HUES6 (cell line): ENCODE measurements around the gene GJB3.

Experiments
- H3K27ac ChIP-seq: 2 replicates; pipeline ENCODE4 v1.7.0; 2013; ENCODE audit warnings: low read depth, mild to moderate bottlenecking, low read length, inconsistent platforms
- H3K27me3 ChIP-seq: 2 replicates; pipeline ENCODE4 v1.6.1; 2013; ENCODE audit warnings: low read length; ENCODE audit not compliant: control insufficient read depth, insufficient read depth
- H3K36me3 ChIP-seq: 2 replicates; pipeline ENCODE4 v1.6.1; 2013; ENCODE audit warnings: low read length; ENCODE audit not compliant: control insufficient read depth, insufficient read depth
- H3K4me1 ChIP-seq: 2 replicates; pipeline ENCODE4 v1.6.1; 2013; ENCODE audit warnings: low read length; ENCODE audit not compliant: control insufficient read depth, insufficient read depth
- H3K4me3 ChIP-seq: 2 replicates; pipeline ENCODE4 v1.5.1; 2013; ENCODE audit warnings: low read depth, low read length
- H3K9ac ChIP-seq: one replicate; pipeline ENCODE4 v1.6.1; 2013; ENCODE audit warnings: mild to moderate bottlenecking, low read length
- H3K9me3 ChIP-seq: 2 replicates; pipeline ENCODE4 v1.6.1; 2013; ENCODE audit warnings: low read depth, low read length; ENCODE audit not compliant: control insufficient read depth, insufficient read depth

GJB3 gene

GRCh38 chr1:34746785-34747637 is 34.0 kb upstream of the GJB3 start:
- H3K27ac ChIP-seq = no peak overlapping the region
- H3K4me1 ChIP-seq = peaks cover 15% of the 10 kb centered on the region
- H3K9me3 ChIP-seq = no peaks in the 10 kb centered on the region
- H3K9ac ChIP-seq = no peak overlapping the region
- peaks cover 9% of the 10 kb centered on the region for H3K27me3 ChIP-seq
- no peaks in the 10 kb centered on the region for H3K36me3 ChIP-seq
- H3K4me3 ChIP-seq = no peak overlapping the region

DNA sequence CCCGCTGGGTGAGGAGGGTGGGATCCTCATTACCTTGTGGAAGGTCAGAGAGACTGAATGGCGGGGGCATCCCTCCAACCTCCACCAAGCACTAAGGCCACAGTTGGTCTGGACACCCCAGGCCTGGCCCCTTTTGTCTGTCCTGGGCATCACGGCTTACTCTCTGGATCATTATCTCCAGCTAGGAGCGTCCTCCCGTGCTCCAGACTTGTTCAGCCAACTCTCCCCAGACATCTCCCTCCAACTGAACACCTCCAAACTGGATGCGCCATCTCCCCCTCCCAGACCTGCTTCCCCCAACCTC is 33.4 kb upstream of the GJB3 start:
- no peak overlapping the region for H3K9ac ChIP-seq

GRCh38 chr1:34749992-34750391 is 31.0 kb upstream of the GJB3 start:
- no peaks in the 10 kb centered on the region for H3K9me3 ChIP-seq
- no peaks in the 10 kb centered on the region for H3K27me3 ChIP-seq
- peaks cover 15% of the 10 kb centered on the region for H3K4me1 ChIP-seq
- H3K4me3 ChIP-seq = no peak overlapping the region
- no peak overlapping the region for H3K27ac ChIP-seq
- no peak overlapping the region for H3K9ac ChIP-seq
- H3K36me3 ChIP-seq = no peaks in the 10 kb centered on the region

More for the DNA sequence above, 33.4 kb upstream of the GJB3 start:
- H3K27ac ChIP-seq = no peak overlapping the region
- H3K36me3 ChIP-seq = no peaks in the 10 kb centered on the region
- H3K4me3 ChIP-seq = no peak overlapping the region
- H3K4me1 ChIP-seq = peaks cover 15% of the 10 kb centered on the region
- peaks cover 4% of the 10 kb centered on the region; the same call in 1 of the 2 replicates for H3K27me3 ChIP-seq
- H3K9me3 ChIP-seq = no peaks in the 10 kb centered on the region

- H3K4me3 ChIP-seq = no peak overlapping the region
- H3K36me3 ChIP-seq = no peaks in the 10 kb centered on the region
- no peaks in the 10 kb centered on the region for H3K9me3 ChIP-seq
- H3K4me1 ChIP-seq = peaks cover 18% of the 10 kb centered on the region
- H3K27me3 ChIP-seq = no peaks in the 10 kb centered on the region
- no peak overlapping the region for H3K9ac ChIP-seq
- H3K27ac ChIP-seq = no peak overlapping the region
These were observed 30.4 kb upstream of the GJB3 start for GRCh38 chr1:34750610-34751009.

DNA sequence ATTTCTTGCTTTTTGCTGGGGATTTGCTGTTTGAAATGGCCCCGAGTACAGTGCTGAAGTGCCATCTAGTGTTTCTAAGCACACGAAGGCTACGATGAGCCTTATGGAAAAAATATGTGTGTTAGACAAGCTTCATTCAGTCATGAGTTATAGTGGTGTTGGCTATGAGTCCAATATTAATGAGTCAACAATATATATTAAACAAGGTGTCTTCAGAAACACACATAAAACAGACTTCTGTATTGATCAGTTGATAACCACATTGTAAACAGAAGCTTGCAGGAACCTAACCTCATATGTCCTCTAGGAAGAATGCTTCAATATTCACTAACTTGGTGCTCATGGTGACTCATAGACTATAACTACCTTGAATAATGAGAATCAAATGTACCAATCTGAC is 27.9 kb upstream of the GJB3 start:
- Histone ChIP-seq H3K27me3 (no peaks in the 10 kb centered on the region), H3K27ac (no peak overlapping the region), H3K4me3 (no peak overlapping the region), H3K36me3 (no peaks in the 10 kb centered on the region), H3K4me1 (peaks cover 18% of the 10 kb centered on the region), H3K9ac (no peak overlapping the region), H3K9me3 (no peaks in the 10 kb centered on the region)

- H3K9me3 ChIP-seq = no peaks in the 10 kb centered on the region
- H3K4me3 ChIP-seq = no peak within 1 kb of the TSS
- no peaks in the 10 kb centered on the region for H3K27me3 ChIP-seq
- peaks cover 20% of the 10 kb centered on the region for H3K4me1 ChIP-seq
- H3K9ac ChIP-seq = no peak within 1 kb of the TSS
- H3K27ac ChIP-seq = no peak within 1 kb of the TSS
- no peaks in the 10 kb centered on the region for H3K36me3 ChIP-seq
These were observed 25.9 kb upstream of the GJB3 start, which contains the start of gene GJB5 for GRCh38 chr1:34754964-34755637. TSS of gene GJB5 (plus strand) at chr1:34755047. CDS start at chr1:34757331, 2,284 bp downstream.

DNA sequence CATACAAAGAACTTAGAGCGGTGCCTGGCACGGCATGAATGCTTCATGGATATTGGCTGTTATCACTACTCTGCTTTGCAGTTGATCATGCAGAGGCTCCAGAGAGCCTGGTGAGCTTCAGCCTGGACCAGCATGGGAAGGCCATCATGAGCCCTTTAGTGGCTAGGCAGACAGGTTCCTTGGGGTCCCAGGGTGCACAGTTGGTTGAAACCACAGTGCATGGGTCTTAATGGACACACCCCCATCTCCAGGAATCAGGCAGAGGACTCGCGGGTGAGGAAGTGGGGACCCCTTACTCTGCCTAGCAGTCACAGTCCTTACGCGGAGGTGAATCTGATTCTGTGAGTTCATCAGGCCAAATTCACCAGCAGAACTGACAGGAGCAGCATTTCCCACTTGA is 25.1 kb upstream of the GJB3 start:
- no peak overlapping the region for H3K9ac ChIP-seq
- no peak overlapping the region for H3K4me3 ChIP-seq
- H3K27ac ChIP-seq = no peak overlapping the region
- peaks cover 13% of the 10 kb centered on the region for H3K4me1 ChIP-seq
- H3K36me3 ChIP-seq = no peaks in the 10 kb centered on the region
- H3K9me3 ChIP-seq = no peaks in the 10 kb centered on the region
- H3K27me3 ChIP-seq = no peaks in the 10 kb centered on the region

DNA sequence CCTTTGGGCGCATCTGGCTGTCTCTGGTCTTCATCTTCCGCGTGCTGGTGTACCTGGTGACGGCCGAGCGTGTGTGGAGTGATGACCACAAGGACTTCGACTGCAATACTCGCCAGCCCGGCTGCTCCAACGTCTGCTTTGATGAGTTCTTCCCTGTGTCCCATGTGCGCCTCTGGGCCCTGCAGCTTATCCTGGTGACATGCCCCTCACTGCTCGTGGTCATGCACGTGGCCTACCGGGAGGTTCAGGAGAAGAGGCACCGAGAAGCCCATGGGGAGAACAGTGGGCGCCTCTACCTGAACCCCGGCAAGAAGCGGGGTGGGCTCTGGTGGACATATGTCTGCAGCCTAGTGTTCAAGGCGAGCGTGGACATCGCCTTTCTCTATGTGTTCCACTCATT is 23.6 kb upstream of the GJB3 start:
- Histone ChIP-seq H3K9ac (no peak overlapping the region), H3K27me3 (no peaks in the 10 kb centered on the region), H3K4me1 (peaks cover 15% of the 10 kb centered on the region), H3K4me3 (no peak overlapping the region), H3K9me3 (no peaks in the 10 kb centered on the region), H3K36me3 (no peaks in the 10 kb centered on the region), H3K27ac (no peak overlapping the region)

DNA sequence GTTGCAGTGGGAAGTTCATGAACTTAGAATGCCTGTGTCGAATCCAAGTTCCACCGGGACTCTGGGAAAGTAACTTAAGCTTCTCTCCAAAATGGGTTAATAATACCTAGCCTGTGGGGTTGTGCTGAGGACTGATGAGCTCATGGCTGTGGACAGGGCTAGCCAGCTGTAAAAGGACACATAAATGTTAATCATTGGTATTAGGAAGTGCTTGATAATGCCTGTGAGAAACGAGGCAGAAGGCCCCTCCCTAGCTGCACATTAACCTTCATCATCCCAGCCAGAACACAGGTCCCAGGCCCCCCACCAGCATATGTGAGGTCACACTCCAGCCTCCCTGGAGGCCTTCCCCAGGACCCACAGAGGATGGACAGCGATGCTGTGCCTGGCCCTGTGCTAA is 22.3 kb upstream of the GJB3 start:
- H3K36me3 ChIP-seq = no peaks in the 10 kb centered on the region
- no peak overlapping the region for H3K9ac ChIP-seq
- H3K27me3 ChIP-seq = no peaks in the 10 kb centered on the region
- peaks cover under 1% of the 10 kb centered on the region; the same call in 1 of the 2 replicates for H3K9me3 ChIP-seq
- peaks cover 28% of the 10 kb centered on the region for H3K4me1 ChIP-seq
- H3K4me3 ChIP-seq = no peak overlapping the region
- H3K27ac ChIP-seq = no peak overlapping the region

- Histone ChIP-seq H3K9ac (no peak within 1 kb of the TSS), H3K36me3 (no peaks in the 10 kb centered on the region)
These were observed 21.3 kb upstream of the GJB3 start, which contains the start of gene GJB4 for GRCh38 chr1:34759503-34760357. TSS of gene GJB4 (plus strand) at chr1:34759740. CDS start at chr1:34761255, 1,515 bp downstream.

More at GRCh38 chr1:34759503-34760357, 21.3 kb upstream of the GJB3 start, which contains the start of gene GJB4:
- Histone ChIP-seq H3K4me3 (no peak within 1 kb of the TSS), H3K9me3 (peaks cover 4% of the 10 kb centered on the region; the same call in 1 of the 2 replicates), H3K27me3 (no peaks in the 10 kb centered on the region), H3K27ac (no peak within 1 kb of the TSS), H3K4me1 (peaks cover 34% of the 10 kb centered on the region)
